ENCODE measurements around the gene HPCAL1. TPM values are rescaled to one million over a fixed set of nuclear protein-coding genes. Genes with fewer than 3 reads are reported as not detected.

Gene HPCAL1
- total and polyA plus RNA-seq, 2 experiments from 2014 or later: 8.3 to 25.4 TPM

DNA sequence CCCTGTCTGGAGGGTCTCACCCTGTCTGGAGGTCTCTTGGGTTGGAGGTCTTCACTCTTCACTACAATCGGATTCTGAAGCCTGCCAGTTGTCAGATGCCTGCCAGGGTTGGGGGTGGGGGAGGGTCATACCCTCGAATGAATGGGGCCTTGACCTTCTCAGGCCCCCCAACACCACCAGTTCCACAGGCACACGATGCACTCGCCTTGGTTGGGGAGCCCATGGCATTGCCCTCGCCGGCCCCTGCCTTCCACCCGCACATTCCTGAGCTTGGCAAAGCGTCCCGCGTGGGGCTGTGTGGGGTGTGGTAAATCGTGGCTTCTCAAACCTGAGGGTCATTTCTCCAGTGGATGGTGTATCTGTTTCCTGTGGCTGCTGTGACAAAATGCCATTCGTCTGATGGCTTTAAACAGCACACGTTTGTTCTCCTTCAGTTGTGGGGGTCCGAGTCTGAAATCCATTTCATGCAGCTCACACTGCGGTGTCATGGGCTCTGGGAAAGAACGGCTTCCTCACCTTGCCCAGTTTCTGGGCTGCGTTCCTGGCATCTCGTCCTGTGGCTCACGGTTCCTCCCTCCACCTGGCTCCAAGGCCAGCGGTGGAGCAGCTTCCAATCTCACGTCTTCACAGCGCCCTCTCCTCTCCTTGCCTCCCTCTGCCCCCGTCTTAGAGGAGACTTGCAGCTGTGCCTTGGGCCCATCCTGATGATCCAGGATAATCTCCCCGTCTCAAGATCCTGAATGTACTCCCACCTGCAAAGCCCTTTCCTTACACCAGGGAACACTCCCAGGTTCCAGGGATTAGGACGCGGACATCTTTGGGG lies 38.0 kb upstream of the HPCAL1 start (continued):
- TF ChIP-seq, protein P1, sequence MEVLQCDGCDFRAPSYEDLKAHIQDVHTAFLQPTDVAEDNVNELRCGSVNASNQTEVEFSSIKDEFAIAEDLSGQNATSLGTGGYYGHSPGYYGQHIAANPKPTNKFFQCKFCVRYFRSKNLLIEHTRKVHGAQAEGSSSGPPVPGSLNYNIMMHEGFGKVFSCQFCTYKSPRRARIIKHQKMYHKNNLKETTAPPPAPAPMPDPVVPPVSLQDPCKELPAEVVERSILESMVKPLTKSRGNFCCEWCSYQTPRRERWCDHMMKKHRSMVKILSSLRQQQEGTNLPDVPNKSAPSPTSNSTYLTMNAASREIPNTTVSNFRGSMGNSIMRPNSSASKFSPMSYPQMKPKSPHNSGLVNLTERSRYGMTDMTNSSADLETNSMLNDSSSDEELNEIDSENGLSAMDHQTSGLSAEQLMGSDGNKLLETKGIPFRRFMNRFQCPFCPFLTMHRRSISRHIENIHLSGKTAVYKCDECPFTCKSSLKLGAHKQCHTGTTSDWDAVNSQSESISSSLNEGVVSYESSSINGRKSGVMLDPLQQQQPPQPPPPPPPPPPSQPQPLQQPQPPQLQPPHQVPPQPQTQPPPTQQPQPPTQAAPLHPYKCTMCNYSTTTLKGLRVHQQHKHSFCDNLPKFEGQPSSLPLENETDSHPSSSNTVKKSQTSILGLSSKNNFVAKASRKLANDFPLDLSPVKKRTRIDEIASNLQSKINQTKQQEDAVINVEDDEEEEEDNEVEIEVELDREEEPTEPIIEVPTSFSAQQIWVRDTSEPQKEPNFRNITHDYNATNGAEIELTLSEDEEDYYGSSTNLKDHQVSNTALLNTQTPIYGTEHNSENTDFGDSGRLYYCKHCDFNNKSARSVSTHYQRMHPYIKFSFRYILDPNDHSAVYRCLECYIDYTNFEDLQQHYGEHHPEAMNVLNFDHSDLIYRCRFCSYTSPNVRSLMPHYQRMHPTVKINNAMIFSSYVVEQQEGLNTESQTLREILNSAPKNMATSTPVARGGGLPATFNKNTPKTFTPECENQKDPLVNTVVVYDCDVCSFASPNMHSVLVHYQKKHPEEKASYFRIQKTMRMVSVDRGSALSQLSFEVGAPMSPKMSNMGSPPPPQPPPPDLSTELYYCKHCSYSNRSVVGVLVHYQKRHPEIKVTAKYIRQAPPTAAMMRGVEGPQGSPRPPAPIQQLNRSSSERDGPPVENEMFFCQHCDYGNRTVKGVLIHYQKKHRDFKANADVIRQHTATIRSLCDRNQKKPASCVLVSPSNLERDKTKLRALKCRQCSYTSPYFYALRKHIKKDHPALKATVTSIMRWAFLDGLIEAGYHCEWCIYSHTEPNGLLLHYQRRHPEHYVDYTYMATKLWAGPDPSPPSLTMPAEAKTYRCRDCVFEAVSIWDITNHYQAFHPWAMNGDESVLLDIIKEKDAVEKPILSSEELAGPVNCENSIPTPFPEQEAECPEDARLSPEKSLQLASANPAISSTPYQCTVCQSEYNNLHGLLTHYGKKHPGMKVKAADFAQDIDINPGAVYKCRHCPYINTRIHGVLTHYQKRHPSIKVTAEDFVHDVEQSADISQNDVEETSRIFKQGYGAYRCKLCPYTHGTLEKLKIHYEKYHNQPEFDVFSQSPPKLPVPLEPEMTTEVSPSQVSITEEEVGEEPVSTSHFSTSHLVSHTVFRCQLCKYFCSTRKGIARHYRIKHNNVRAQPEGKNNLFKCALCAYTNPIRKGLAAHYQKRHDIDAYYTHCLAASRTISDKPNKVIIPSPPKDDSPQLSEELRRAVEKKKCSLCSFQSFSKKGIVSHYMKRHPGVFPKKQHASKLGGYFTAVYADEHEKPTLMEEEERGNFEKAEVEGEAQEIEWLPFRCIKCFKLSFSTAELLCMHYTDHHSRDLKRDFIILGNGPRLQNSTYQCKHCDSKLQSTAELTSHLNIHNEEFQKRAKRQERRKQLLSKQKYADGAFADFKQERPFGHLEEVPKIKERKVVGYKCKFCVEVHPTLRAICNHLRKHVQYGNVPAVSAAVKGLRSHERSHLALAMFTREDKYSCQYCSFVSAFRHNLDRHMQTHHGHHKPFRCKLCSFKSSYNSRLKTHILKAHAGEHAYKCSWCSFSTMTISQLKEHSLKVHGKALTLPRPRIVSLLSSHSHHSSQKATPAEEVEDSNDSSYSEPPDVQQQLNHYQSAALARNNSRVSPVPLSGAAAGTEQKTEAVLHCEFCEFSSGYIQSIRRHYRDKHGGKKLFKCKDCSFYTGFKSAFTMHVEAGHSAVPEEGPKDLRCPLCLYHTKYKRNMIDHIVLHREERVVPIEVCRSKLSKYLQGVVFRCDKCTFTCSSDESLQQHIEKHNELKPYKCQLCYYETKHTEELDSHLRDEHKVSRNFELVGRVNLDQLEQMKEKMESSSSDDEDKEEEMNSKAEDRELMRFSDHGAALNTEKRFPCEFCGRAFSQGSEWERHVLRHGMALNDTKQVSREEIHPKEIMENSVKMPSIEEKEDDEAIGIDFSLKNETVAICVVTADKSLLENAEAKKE (CRISPR knock-in tag; IDR thresholded peaks at IDR 0.05): no peak
- no peak for TF ChIP-seq ZNF114 (CRISPR knock-in tag; IDR thresholded peaks at IDR 0.05)

- no peaks in the 10 kb centered on the region for H3K9me2 ChIP-seq (ENCODE audit: insufficient read depth)
- Mint-ChIP-seq H3K27me3 (ENCODE audit: insufficient read depth, low read depth, poor library complexity) (peaks cover 6% of the 10 kb centered on the region), H3K36me3 (ENCODE audit: low read depth) (no peaks in the 10 kb centered on the region), H3K27ac (no peak overlapping the region), H3K9me3 (no peaks in the 10 kb centered on the region), H3K4me1 (peaks cover 5% of the 10 kb centered on the region), H3K4me3 (no peak overlapping the region)
- peaks cover 5% of the 10 kb centered on the region; the same call in 1 of the 2 replicates for H3K4me1 ChIP-seq (ENCODE audit: insufficient read depth)
- no peaks in the 10 kb centered on the region for H4K20me1 ChIP-seq (replicated peaks; ENCODE audit: insufficient read depth)
- H3K27ac ChIP-seq (ENCODE audit: low read depth): no peak overlapping the region
- no peaks in the 10 kb centered on the region for H3K79me2 ChIP-seq (replicated peaks; ENCODE audit: insufficient read depth)
- DNase-seq (ENCODE audit: low spot score) (no peak), ATAC-seq (no peak)
- H2AFZ ChIP-seq: no peak overlapping the region
- H3K4me2 ChIP-seq: no peak overlapping the region
- no peaks in the 10 kb centered on the region for H3K36me3 ChIP-seq (ENCODE audit: insufficient read depth)
- no peak overlapping the region for H3K4me3 ChIP-seq
- no peaks in the 10 kb centered on the region for H3K27me3 ChIP-seq (ENCODE audit: insufficient read depth)
- no peaks in the 10 kb centered on the region for H3F3A ChIP-seq (replicated peaks; ENCODE audit: low read depth)
- TF ChIP-seq, protein P2, sequence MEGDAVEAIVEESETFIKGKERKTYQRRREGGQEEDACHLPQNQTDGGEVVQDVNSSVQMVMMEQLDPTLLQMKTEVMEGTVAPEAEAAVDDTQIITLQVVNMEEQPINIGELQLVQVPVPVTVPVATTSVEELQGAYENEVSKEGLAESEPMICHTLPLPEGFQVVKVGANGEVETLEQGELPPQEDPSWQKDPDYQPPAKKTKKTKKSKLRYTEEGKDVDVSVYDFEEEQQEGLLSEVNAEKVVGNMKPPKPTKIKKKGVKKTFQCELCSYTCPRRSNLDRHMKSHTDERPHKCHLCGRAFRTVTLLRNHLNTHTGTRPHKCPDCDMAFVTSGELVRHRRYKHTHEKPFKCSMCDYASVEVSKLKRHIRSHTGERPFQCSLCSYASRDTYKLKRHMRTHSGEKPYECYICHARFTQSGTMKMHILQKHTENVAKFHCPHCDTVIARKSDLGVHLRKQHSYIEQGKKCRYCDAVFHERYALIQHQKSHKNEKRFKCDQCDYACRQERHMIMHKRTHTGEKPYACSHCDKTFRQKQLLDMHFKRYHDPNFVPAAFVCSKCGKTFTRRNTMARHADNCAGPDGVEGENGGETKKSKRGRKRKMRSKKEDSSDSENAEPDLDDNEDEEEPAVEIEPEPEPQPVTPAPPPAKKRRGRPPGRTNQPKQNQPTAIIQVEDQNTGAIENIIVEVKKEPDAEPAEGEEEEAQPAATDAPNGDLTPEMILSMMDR (conservative IDR thresholded peaks at IDR 0.05; ENCODE audit: low read depth in 2 of 2): no peak
- TF ChIP-seq ZNF331 (CRISPR knock-in tag; IDR thresholded peaks at IDR 0.05; ENCODE audit: low read depth): no peak
- TF ChIP-seq EZH2 (IDR thresholded peaks at IDR 0.05; ENCODE audit: low read depth, unreplicated experiment): no peak
- no peak for TF ChIP-seq STAT1 (IDR thresholded peaks at IDR 0.05; ENCODE audit: unreplicated experiment)
- no peak for TF ChIP-seq POLR2AphosphoS5 (IDR thresholded peaks at IDR 0.05; ENCODE audit: low read depth)
- TF ChIP-seq NANOG (IDR thresholded peaks at IDR 0.05; ENCODE audit: borderline replicate concordance): no peak
- TF ChIP-seq JUNB (IDR thresholded peaks at IDR 0.05; ENCODE audit: unreplicated experiment): no peak
- TF ChIP-seq EZH2phosphoT487 (IDR thresholded peaks at IDR 0.05; ENCODE audit: unreplicated experiment): no peak
- TF ChIP-seq, protein P3, sequence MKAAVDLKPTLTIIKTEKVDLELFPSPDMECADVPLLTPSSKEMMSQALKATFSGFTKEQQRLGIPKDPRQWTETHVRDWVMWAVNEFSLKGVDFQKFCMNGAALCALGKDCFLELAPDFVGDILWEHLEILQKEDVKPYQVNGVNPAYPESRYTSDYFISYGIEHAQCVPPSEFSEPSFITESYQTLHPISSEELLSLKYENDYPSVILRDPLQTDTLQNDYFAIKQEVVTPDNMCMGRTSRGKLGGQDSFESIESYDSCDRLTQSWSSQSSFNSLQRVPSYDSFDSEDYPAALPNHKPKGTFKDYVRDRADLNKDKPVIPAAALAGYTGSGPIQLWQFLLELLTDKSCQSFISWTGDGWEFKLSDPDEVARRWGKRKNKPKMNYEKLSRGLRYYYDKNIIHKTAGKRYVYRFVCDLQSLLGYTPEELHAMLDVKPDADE (IDR thresholded peaks at IDR 0.05): no peak
- TF ChIP-seq CREB1 (CRISPR knock-in tag; IDR thresholded peaks at IDR 0.05; ENCODE audit: low read depth): no peak
Measured at GRCh38 chr2:10265329-10266132, 37.2 kb upstream of the HPCAL1 start.

Measured in GM23338 (cell line).